HG02571 (cell line): ENCODE measurements around the gene NPAS4.
"Not testable (repeated sequence)": the region's sequence is repeated elsewhere in the genome, so short reads cannot be mapped to it uniquely, and the experiment has no call there.

ENCODE experiments used
- ATAC-seq: cut with Tn5 transposase; IDR thresholded peaks from one replicate; pipeline ENCODE4 v1.9.1; 2021; ENCODE audit warnings: mild to moderate bottlenecking, moderate library complexity; ENCODE audit not compliant: unreplicated experiment

NPAS4 gene

DNA sequence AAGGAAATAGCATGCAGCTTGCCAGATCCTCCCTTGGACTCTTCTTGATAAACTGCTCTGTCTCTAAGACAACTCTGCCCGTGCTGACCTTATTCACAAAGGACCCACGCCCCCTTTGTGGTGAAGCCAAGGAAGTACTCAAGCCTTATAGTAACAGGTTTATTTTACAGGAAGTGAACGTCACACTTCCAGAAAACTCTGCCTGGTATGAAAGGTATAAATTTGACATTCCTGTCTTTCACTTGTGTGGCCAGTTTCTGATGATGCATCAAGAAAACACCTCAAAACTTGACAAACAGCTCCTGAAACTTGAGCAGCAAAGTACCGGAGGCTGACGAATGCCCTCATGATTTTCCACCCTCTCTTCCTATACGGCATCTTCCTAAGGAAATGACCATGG is 33.4 kb downstream of the NPAS4 start:
- no peak for ATAC-seq

DNA sequence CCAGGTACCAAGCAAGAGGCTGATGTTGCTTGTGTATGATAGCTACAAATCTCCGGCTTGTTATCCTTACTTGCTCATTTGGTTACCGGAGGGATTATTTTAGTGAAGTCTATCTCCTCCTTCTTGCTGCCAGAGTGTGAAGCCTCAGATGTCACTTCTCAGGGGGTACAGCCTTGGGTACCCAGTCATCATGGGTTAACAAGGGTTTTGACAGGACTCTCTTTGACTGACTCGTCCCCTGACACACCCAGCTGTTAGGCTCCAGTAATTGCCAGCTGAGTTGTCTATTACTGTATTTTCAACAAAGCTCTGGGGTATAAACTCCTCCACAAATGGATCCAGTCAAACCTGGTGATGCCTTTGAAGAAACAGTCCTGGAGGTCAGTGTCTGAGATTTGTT is 34.0 kb downstream of the NPAS4 start:
- ATAC-seq, result no peak

DNA sequence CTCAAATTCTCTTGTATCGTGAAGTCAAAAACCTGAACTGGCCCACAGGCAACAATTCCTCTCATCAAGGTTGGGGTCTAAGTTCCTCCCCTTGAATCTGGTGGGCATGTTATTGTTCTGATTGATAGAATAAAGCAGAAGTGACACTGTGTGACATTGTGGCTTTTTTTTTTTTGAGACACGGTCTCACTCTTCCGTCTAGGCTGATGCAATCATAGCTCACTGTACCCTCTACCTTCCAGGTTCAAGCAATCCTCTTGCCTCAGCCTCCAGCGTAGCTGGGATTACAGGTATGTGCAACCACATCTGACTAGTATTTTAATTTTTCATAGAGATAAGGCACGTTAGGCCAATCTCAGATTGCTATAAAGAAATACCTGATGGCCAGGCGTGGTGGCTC is 37.0 kb downstream of the NPAS4 start:
- no peak for ATAC-seq

DNA sequence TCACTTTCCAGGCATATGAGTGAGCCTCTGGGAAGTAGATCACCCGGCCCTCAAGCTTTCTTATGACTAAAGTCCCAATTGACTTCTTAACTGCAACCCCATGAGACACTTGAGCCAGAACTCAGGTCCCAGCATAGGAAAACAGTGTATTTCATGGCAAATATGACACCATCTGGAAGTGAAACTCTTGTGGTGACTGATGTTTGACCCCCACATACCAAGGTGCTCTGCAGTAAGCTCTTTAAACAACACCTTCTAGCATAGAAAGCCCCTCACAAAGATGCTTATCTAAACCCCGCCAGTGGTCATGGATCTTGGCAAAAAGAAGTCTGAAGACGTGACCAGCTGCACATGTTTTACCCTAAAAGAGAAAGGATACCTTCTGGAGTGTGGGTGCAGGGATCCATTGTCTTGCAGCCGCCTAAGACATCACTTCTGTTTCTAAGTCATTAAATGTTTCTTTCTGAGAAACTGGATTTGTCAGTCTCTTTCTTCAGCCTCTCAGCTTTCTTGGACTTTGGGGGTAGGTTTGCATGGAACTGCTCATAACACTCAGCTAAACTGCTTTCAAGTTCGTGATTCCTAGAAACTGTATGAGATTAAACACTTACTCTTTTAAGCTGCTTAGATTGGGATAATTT is 38.4 kb downstream of the NPAS4 start:
- ATAC-seq, result no peak

DNA sequence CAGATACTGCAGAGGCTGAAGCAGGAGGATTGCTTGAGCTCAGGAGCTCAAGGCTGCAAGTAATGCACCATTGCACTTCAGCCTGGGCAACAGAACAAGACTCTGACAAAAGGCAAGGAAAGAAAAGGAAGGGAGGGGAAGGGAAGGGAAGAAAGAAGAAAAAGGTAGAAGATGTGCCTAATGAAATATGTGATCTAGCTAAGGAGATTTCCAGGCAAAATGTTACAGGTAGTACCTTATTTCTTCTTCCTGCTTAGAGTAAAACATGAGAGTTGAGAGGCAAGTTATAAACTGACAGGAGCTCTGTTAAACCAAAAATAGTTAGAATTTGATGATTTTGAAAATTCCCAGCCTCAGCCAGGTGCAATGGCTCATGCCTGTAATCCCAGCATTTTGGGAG is 41.2 kb downstream of the NPAS4 start:
- ATAC-seq, result no peak

DNA sequence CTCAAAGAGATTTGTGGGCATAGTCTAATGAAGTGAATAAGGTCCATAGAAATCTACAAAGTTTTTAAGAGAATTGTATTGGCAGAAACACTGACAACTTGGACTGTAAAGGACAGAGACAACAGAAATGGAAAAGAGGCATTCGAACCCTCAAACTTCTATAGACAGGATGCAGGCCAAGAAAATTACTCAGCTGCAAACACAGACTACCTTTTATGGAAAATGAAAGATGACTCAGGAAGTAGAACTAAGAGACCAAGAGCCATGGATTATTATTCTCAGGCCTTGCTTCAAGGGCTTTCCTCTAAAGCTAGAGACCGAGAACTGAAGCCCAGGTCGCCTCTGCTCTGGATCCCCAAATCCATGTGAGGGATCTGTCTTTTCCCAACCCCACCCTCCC is 42.1 kb downstream of the NPAS4 start:
- ATAC-seq, result no peak

DNA sequence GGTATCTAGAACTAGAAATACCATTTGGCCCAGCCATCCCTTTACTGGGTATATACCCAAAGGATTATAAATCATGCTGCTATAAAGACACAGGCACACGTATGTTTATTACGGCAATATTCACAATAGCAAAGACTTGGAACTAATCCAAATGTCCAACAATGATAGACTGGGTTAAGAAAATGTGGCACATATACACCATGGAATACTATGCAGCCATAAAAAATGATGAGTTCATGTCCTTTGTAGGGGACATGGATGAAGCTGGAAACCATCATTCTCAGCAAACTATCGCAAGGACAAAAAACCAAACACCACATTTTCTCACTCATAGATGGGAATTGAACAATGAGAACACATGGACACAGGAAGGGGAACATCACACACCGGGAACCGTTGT is 43.3 kb downstream of the NPAS4 start:
- ATAC-seq, result not testable (repeated sequence)

DNA sequence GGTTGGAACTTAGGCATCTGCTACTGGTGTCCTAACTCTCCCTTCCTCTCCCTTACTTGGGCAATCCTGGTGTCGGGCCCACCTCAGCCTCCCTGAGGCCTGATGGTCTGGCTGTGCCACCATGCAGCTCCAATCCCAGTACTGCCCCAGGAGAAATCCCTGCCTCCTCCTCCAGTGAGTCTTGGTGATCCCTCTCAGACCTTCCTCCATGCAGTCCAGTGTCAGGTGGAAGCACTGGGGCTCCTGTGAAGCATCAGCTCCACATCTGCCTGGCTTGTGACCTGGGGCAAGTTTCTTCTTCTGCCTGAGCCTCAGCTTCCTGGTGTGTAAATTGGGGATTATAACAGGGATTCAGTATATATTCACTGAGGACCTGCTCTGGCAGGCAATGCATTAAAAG is 44.1 kb downstream of the NPAS4 start:
- no peak for ATAC-seq

DNA sequence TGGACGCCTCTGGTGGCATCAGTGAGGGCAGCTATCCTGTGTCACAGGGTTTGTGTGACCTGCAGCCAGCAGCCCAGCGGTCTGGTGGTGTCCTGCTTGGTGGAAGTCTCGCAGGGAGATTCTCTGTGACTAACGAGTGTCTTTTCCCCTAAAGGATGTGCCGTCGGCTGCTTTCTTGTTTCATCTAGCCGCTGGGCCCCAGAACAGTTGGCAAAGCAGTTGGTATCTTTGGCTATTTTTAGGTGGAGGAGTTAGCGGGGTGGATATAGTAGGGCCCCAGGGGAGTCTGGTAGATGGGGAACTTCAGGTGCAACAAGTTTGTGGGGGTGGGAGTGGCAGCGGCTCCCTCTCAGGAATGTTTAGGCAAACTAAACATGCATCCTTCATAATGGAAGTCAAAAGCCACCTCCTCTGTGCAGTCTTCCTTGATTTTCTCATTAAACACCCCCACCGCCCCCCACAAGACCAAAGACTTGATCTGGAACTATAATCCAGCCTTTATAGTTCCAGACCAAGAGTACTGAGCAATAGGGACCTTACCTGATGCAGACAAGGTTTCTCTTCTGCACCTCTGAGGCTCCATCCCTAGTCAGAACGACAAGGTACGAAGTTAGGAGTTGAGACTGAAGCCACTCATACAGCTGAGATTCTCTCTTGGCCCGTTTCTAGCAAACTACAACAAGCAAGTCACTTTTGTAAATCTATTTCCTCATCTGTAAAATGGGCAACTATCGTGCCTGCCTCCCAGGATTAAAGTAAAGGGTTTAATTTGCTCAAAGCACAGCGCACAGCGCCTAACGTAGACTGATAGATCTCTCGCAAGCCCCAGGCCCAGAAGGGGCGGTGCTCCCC is 44.8 kb downstream of the NPAS4 start:
- ATAC-seq, result no peak

DNA sequence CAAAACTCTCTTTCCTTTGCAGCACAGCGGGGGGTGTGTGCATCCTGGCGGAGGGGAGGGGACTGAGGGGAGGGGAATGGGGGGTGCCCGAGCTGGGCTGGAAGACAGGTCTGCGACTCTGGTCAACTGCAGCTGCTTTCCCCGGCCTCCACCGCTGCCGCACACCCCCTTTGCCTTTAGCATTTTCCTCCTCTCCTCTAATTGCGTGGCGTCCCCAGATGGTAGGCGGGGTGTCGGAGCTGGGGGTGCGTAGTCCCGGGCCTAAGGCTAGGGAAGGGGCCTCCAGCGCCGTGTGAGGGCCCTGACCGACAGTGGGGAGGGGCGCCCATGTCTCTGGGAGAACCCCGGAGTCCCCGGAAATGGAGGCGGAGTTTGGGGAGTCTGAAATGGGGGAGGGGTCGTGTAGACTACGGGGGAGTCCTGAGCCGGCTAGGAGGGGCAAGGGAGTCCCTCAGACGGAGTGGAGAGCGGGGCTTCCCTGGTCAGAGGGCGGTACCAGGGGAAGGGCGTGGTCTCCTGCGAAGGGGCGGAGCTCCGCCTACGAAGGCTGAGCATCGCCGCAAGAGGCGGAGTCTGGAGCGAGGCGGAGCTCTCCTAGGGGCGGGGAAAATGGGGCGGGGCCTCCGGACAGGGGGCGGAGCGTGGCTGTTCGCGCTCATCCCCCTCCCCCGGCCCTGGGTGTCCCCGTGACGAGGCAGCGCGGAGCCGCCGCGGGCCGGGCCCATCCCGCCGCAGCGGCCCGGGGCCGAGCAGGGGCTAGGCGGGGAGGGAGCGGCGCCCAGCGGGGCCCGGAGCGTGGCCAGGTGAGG is 45.6 kb downstream of the NPAS4 start, which contains the start of gene PELI3:
TSS of gene PELI3 (plus strand) at position 681 of the 809 bp plus-strand sequence. CDS start 1,224 bp downstream, outside the sequence.
- ATAC-seq, result peak; percentile 80

DNA sequence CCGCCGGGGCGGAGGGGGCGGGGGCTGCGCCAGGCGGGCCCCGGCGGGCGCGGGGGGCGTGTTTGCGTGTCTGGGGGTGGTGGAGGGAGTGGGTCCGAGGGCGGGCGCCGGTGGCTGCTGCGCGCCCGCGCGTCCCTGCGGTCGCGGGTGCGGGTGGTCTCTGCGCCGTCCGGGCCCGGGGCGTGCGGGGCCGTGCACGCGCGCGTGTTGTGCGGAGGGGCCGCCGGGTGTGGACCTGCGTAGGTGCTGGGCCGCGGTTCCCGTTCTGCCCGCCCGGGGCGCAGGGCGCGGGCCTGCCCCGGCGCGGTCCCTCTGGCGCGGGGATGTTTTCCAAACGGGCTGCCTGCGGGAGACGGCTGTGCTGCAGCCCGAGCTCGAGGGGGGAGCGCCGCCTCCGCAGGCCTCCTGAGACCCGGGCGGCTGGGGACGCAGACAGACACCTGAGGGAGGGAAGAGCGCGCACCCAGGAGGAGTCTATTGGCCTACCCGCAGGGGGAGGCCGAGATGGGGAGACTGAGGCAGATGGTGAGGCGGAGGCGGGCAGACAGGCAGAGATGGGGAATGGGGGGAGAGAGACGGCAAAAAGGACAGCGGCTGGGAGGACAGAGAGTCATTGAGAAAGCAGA is 46.3 kb downstream of the NPAS4 start:
- ATAC-seq, result peak; percentile 18

DNA sequence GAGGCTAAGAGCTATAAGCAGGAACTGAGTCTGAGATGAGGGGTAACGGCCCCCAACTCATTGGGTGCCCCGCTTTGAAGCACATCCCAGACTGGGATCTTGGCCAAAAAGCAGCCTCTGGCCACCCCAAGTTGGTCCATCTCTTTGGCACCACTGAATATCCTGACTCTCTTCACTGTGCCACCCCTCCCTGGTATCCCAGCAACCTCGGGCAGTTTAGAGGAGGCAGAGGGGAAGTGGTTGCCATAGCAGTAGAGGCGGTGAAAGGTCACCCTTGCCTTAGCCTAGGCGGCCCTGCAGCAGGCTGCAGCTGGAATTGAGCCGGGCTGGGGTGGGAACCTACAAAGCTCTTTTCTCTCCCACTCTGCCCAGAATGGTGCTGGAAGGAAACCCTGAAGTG is 46.9 kb downstream of the NPAS4 start:
- ATAC-seq, result no peak

DNA sequence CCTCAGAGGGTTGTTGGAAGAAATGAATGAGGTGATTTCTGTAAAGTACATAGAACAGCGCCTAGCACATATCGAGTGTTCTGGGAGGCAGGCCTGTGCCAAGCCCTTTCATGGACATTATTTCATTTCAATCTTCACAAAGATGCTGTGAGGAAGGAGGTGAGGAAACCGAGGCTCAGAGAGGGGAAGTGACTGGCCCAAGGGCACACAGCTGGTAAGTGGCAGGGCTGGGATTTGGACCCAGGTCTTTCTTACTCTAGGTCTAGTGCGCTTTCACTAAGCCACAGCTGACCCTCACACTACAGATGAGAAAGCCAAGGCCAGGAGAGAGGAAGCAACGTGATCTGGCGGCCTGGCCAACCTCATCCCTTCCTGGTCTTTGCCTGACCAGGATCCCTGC is 47.9 kb downstream of the NPAS4 start:
- no peak for ATAC-seq

DNA sequence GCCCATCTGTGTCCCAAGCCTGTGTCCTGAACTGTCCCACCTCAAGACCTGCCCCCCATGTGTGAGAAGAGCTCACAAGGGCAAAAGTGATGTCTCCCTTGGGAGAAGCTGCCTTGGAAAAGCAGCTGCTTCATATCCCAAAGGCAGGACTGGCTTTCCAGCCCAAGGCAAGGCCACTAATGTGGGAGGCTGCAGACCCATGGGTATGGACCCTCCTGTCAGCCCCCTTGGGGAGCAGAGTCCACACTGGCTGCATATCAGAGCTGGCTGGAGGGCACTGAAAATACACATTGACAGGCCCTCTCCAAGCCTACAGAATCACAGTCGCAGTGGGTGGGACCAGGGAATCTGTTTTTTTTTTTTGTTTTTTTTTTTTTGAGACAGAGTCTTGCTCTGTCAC is 48.6 kb downstream of the NPAS4 start:
- ATAC-seq, result no peak

DNA sequence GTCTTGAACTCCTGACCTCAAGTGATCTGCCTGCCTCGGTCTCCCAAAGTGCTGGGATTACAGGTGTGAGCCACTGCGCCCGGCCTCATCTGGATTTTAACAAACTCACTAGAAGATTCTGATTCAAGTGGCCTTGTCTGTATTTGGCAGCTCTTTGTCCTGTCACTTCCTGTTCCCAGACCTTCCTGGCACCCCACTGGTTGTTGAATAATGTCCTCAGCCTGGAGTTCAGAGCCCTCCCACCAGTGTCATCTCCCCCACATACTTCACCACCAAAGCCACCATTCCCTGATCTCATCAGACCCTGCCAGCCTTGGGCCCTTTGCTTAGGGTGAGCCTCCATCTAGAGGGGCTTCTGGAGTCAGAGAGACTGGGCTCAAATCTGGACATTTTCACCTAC is 49.2 kb downstream of the NPAS4 start:
- ATAC-seq, result no peak

DNA sequence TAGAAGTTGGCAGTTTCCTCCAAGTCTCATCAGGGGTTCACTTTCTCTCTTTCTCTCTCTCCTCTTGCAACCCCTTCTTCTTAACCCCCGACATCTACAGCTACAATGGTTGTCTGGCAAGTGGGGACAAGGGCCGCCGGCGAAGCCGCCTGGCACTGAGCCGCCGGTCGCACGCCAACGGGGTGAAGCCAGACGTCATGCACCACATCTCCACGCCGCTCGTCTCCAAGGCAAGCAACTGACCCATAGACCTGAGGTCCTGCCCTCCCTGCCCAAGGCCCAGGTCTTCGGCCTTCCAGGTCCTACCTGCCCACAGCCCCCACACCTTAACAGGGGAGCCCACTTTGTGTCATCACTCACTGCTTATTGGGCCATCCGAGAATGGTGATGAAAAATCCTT is 50.3 kb downstream of the NPAS4 start:
- ATAC-seq, result no peak

DNA sequence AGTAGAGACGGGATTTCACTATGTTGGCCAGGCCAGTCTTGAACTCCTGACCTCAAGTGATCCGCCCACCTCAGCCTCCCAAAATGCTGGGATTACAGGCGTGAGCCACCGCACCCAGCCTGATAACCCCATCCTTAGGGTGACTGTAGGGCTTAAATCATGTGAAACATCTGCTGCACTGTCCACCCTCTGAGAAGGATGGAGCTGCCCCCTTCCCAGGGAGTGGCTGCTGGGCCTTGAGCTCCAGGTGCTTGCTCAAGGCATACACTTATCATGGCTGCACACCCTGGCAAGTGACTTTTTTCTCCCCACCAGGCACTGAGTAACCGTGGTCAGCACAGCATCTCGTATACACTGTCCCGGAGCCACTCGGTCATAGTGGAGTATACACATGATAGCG is 51.2 kb downstream of the NPAS4 start:
- ATAC-seq, result no peak

DNA sequence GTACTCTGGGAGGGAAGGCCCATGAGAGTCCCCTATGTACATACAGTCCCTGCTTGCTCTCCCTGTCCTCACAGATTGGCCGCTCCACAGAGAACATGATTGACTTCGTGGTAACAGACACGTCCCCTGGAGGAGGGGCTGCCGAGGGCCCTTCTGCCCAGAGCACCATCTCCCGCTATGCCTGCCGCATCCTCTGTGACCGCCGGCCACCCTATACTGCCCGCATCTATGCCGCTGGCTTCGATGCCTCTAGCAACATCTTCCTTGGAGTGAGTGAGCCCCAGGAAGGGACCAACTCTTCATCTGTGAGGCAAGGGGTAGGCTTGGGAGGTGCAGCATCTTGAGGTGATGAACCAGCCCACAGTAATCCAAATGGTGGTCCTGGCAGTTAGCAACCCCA is 52.3 kb downstream of the NPAS4 start:
- ATAC-seq, result no peak

DNA sequence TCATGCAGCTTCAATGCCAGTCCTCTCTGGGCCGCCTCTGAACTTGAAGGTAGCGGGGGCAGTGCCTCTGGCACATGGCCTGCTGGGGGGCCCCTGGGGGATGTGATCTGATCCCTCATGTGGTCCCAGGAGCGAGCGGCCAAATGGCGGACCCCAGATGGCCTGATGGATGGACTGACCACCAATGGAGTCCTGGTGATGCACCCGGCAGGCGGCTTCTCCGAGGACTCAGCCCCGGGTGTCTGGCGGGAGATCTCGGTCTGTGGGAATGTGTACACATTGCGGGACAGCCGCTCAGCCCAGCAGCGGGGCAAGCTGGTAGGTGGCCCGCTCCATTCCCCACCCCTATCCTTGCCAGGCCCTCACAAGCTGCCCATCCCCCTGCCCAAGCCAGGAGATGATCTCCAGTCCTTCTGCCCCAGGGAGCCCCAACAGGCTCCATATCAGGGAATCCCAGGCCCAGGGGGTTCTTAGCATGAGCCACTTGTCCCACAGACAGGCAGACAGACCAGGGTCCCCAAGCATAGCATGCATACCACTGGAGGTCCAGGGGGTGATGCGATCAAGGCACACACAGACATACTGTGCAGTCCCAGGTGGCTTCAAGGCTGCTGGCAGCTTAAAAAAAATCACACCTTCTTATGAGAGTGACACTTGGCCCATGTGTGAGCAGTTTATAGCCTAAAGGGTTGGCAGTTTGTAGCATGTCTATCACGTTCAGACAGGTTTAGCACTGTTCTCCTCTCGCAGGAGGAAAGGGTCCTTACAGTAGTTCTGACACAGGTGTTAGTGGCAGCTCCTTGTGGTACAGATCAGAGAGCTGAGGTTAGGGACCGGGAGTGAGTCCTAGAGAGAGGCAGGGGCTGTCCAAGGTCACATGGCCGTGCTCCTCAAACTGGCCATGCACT is 53.0 kb downstream of the NPAS4 start:
- no peak for ATAC-seq
